Karpas-422 (cell line): ENCODE results near the gene GPRIN3. TPM values are rescaled to one million over a fixed set of nuclear protein-coding genes. Genes with fewer than 3 reads are reported as not detected.

Experiments
- DNase-seq: peaks from one replicate; pipeline ENCODE4 v3.0.0-alpha.2; 2015
- H2AFZ ChIP-seq: fragments of 200-600 bp; sonication (generic); 2 replicates; pipeline ENCODE4 v1.6.1; 2014; ENCODE audit warnings: antibody characterized with exemption, low read length, mixed read lengths
- H3K27ac ChIP-seq: fragments of 200-600 bp; sonication (generic); 2 replicates; pipeline ENCODE4 v1.5.1; 2014; ENCODE audit warnings: mild to moderate bottlenecking, low read length, moderate library complexity
- H3K27me3 ChIP-seq: fragments of 200-600 bp; sonication (generic); 2 replicates; pipeline ENCODE4 v1.6.1; 2014; ENCODE audit warnings: low read length, mixed read lengths
- H3K36me3 ChIP-seq: fragments of 200-600 bp; sonication (generic); 2 replicates; pipeline ENCODE4 v1.6.1; 2014; ENCODE audit warnings: low read length, mixed read lengths; ENCODE audit not compliant: insufficient read depth
- H3K4me1 ChIP-seq: fragments of 200-600 bp; sonication (generic); 2 replicates; pipeline ENCODE4 v1.6.1; 2014; ENCODE audit warnings: mild to moderate bottlenecking, low read length, mixed read lengths
- H3K4me2 ChIP-seq: fragments of 200-600 bp; sonication (generic); 2 replicates; pipeline ENCODE4 v1.6.1; 2014; ENCODE audit warnings: low read length, low read depth, mild to moderate bottlenecking; ENCODE audit not compliant: poor library complexity, severe bottlenecking
- H3K4me3 ChIP-seq: fragments of 200-600 bp; sonication (generic); 2 replicates; pipeline ENCODE4 v1.5.1; 2014; ENCODE audit warnings: mild to moderate bottlenecking, antibody characterized with exemption, low read length, mixed read lengths
- H3K79me2 ChIP-seq: fragments of 200-600 bp; sonication (generic); 2 replicates; pipeline ENCODE4 v1.6.1; 2014; ENCODE audit warnings: mild to moderate bottlenecking, low read length, mixed read lengths
- H3K9ac ChIP-seq: fragments of 200-600 bp; sonication (generic); 2 replicates; pipeline ENCODE4 v1.6.0; 2014; ENCODE audit warnings: low read length
- H3K9me2 ChIP-seq: fragments of 200-600 bp; sonication (generic), shearing (Covaris generic); replicated peaks from 2 replicates; pipeline ENCODE4 v1.6.0; 2014; ENCODE audit warnings: mild to moderate bottlenecking, low read length, moderate library complexity; ENCODE audit not compliant: insufficient read depth
- H3K9me3 ChIP-seq: fragments of 300-700, 200-600 bp; sonication (generic); 2 replicates; pipeline ENCODE4 v1.6.1; 2014; ENCODE audit warnings: low read length, mixed read lengths
- H4K20me1 ChIP-seq: fragments of 200-600 bp; sonication (generic); 2 replicates; pipeline ENCODE4 v1.6.1; 2014; ENCODE audit warnings: mild to moderate bottlenecking, antibody characterized with exemption, low read length, low read depth; ENCODE audit not compliant: insufficient read depth
- total RNA-seq: library from RNA; depleted of rRNA; stranded (reverse); fragments of >200 nt; shearing (Covaris generic); gene quantifications from 2 replicates; pipeline ENCODE4 v1.2.3, GENCODE V29; 2014; ENCODE audit warnings: low replicate concordance

GPRIN3 gene
- total RNA-seq, 1 experiment from 2014 or later = 0.63 TPM

DNA sequence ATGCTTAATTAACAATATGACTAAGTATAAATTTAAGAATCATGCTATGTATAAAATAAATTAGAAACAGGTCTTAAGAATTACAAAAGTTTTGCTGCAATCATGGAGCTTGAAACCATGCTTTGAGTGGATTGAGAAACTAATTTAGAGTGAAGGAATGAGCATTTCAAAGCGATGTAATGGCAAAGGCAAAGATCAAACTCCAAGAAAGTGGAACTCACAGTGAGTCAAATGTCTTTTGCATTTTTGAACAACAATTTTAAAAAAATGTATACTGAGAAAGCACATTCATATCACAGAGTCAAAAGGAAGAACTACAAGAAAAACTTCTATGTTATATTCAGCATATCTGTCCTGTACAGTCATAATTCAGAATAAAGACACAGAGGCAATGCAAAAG lies 6.6 kb downstream of the GPRIN3 start:
- H3K4me3 ChIP-seq = peak overlapping the region; percentile 29; the same call in 1 of the 2 replicates
- no peak overlapping the region for H3K9ac ChIP-seq
- peak overlapping the region; percentile 85 for H3K27ac ChIP-seq
- H3K4me2 ChIP-seq = peak overlapping the region; percentile 63
- H2AFZ ChIP-seq = no peak overlapping the region
- H3K79me2 ChIP-seq = no peaks in the 10 kb centered on the region
- H3K9me2 ChIP-seq = no peaks in the 10 kb centered on the region; the same call in 1 of the 2 replicates
- H3K36me3 ChIP-seq = no peaks in the 10 kb centered on the region
- H3K4me1 ChIP-seq = peaks cover 93% of the 10 kb centered on the region
- no peak for DNase-seq
- H4K20me1 ChIP-seq = no peaks in the 10 kb centered on the region
- H3K27me3 ChIP-seq = no peaks in the 10 kb centered on the region
- H3K9me3 ChIP-seq = no peaks in the 10 kb centered on the region

DNA sequence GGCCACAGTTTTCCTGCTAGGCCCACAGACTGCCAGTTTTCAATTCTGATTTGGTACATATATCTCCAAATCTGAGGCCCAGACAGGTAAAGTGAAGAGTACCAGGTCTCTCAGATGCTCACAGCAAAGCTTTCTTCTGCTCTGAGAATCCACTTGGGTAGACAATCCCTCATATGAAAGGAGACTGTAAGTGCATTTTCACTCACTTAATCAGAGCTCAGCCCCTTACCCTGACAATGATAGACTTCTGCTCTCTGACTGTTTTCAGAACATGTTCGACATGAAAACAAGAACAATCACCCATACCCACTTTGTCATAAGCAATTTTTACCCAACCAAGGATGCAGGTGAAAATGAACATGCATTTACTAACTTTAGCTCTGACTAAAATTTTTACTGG lies 7.1 kb downstream of the GPRIN3 start:
- no peaks in the 10 kb centered on the region for H3K79me2 ChIP-seq
- H3K9ac ChIP-seq = no peak overlapping the region
- peak overlapping the region; percentile 85 for H3K27ac ChIP-seq
- no peaks in the 10 kb centered on the region for H3K9me3 ChIP-seq
- H3K27me3 ChIP-seq = no peaks in the 10 kb centered on the region
- H3K4me3 ChIP-seq = no peak overlapping the region
- H4K20me1 ChIP-seq = no peaks in the 10 kb centered on the region
- H2AFZ ChIP-seq = no peak overlapping the region
- H3K9me2 ChIP-seq = no peaks in the 10 kb centered on the region; the same call in 1 of the 2 replicates
- no peak for DNase-seq
- H3K36me3 ChIP-seq = no peaks in the 10 kb centered on the region
- peak overlapping the region; percentile 63 for H3K4me2 ChIP-seq
- peaks cover 93% of the 10 kb centered on the region for H3K4me1 ChIP-seq

DNA sequence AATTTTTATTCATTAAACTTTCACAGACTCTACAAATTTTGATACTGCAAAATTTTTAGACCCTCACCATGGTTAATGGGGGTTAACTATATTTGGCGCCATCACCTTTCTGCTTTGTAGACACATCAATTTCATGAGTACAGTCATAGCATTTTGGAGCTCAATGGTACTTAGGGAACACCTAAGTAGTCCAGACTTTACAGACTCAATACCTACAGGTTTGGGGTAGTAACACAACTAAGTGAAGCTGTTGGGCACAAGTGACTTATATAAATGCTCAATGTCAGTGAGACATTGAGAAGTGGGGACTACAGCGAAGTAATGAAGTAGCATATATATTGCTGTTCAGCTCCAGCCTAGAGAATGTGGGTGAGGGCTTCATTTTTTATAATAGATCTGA lies 7.5 kb downstream of the GPRIN3 start:
- Histone ChIP-seq H3K27me3 (no peaks in the 10 kb centered on the region), H3K4me1 (peaks cover 89% of the 10 kb centered on the region), H4K20me1 (no peaks in the 10 kb centered on the region), H3K27ac (peak overlapping the region; percentile 85), H3K9ac (no peak overlapping the region; the same call in 1 of the 2 replicates), H2AFZ (no peak overlapping the region), H3K9me3 (no peaks in the 10 kb centered on the region), H3K4me2 (peak overlapping the region; percentile 66), H3K79me2 (no peaks in the 10 kb centered on the region), H3K9me2 (no peaks in the 10 kb centered on the region; the same call in 1 of the 2 replicates), H3K4me3 (no peak overlapping the region), H3K36me3 (no peaks in the 10 kb centered on the region)
- DNase-seq = no peak

DNA sequence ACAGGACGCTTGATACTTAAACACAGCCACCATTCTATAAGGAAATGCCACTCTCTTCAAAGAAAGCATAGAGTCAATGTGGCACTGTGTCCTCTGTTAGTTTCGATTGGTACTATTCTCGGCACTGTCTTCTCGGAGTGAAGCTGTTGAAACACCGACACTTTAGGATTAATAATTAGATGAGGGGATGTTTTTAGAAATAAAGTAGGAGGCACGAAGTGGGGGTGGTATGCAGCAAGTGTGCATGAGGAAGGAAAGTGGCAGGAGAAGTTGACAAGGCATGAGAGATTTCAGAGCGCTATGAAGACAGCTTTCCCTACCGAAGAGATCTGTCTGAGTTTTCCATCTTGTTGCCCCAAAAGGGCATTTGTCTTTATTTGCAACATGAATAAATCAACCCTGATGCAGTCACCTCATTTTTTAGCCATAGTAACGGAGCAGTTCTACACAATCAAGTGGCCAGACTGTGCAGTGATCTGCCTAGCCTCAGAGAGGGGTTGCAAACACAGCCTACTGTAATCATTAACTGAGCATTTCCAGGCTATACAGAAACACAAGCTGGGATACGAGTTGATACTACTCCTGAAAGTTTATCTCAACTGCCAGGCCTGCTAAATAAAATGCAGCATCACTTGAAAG lies 8.3 kb downstream of the GPRIN3 start:
- no peaks in the 10 kb centered on the region for H4K20me1 ChIP-seq
- peak overlapping the region; percentile 66 for H3K4me2 ChIP-seq
- no peaks in the 10 kb centered on the region; the same call in 1 of the 2 replicates for H3K9me2 ChIP-seq
- H3K79me2 ChIP-seq = no peaks in the 10 kb centered on the region
- H2AFZ ChIP-seq = no peak overlapping the region
- H3K27me3 ChIP-seq = no peaks in the 10 kb centered on the region
- H3K9me3 ChIP-seq = no peaks in the 10 kb centered on the region
- H3K4me1 ChIP-seq = peaks cover 87% of the 10 kb centered on the region
- peak overlapping the region; percentile 85 for H3K27ac ChIP-seq
- H3K4me3 ChIP-seq = peak overlapping the region; percentile 46
- peak; percentile 74 for DNase-seq
- H3K36me3 ChIP-seq = no peaks in the 10 kb centered on the region
- peak overlapping the region; percentile 47 for H3K9ac ChIP-seq

DNA sequence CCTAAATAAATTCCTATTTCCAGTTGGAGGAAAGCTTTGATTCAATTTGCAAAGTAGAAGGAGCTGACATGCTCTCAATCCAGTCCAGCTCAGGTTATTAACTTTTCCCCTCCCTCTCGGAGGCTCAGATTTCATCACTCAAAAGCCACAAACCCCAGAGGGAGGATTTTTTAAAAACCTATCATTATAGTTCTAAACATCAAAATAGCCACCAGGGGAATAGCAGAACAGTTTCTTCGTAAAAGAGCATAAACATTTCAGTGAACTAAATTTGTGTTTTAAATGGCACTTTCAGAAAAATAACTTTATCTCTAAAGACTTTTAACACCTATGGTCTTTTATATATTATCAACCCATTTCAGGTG lies 8.8 kb downstream of the GPRIN3 start:
- Histone ChIP-seq H3K36me3 (no peaks in the 10 kb centered on the region), H3K4me2 (peak overlapping the region; percentile 66), H3K27ac (peak overlapping the region; percentile 85), H3K9ac (no peak overlapping the region), H3K9me2 (no peaks in the 10 kb centered on the region; the same call in 1 of the 2 replicates), H3K4me3 (peak overlapping the region; percentile 46), H3K27me3 (no peaks in the 10 kb centered on the region), H3K79me2 (no peaks in the 10 kb centered on the region), H2AFZ (no peak overlapping the region), H4K20me1 (no peaks in the 10 kb centered on the region), H3K4me1 (peaks cover 87% of the 10 kb centered on the region), H3K9me3 (no peaks in the 10 kb centered on the region)
- DNase-seq = peak; percentile 90

DNA sequence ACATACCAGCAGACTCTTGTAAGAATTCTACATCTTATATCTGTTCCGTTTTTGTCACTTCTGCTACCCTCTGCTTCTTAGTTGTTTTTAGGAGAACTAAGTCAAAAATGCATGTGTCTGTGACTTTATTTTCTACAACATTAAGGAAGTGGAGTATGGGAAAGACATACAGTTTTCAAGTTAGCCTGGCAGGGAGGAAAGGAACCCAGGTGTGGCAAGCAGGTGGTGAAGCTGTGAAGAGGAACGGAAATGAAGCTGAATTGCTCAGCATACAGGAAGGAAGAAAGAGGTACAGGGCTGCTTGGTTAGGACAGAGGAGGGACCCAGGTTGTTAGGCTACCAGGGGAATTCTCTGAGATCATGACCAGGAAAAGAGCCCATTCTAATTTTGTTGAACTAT lies 9.4 kb downstream of the GPRIN3 start:
- Histone ChIP-seq H3K79me2 (no peaks in the 10 kb centered on the region), H3K4me1 (peaks cover 83% of the 10 kb centered on the region), H3K9me2 (no peaks in the 10 kb centered on the region; the same call in 1 of the 2 replicates), H2AFZ (no peak overlapping the region), H3K9ac (no peak overlapping the region), H3K27ac (peak overlapping the region; percentile 85), H4K20me1 (no peaks in the 10 kb centered on the region), H3K9me3 (no peaks in the 10 kb centered on the region), H3K4me3 (peak overlapping the region; percentile 46; the same call in 1 of the 2 replicates), H3K27me3 (no peaks in the 10 kb centered on the region), H3K4me2 (peak overlapping the region; percentile 66), H3K36me3 (no peaks in the 10 kb centered on the region)
- DNase-seq = peak; percentile 84

DNA sequence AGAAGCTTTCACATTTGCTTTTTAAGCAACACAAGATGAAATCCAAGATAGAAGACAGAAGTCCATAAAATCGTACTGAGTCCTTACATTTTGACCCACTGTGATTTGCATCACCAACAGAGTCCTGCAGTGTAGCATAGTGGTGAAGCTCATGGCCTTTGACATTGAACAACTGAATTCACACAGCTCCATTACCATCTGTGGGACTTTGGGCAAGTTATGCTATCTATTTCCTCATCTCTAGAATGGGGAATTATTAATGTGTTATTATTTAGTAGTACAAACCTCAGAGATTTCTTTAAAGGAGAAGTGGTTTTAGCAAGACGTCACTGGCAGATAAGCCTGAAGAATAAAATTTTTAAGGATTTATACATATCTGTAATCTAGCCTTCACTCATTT lies 10.7 kb downstream of the GPRIN3 start:
- no peak overlapping the region for H3K4me2 ChIP-seq
- peaks cover 70% of the 10 kb centered on the region for H3K4me1 ChIP-seq
- no peaks in the 10 kb centered on the region for H3K79me2 ChIP-seq

DNA sequence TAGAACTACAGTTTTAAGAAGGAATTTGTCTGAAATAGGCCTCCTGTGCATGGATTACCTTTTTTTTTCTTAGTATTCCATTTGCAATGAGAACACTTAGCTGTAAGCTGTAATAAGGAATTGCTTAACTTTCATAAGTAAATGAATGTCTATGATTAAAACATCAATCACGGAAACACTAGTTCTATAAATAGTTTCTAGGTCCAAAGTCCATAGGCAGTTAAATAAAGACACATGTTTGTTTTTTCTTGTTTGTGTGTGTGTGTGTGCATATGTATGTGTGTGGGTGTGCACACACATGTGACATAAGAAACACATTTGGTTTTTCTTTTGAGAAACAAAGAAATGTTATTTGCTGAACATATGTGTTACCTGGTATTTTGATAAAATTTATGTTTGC lies 11.2 kb downstream of the GPRIN3 start:
- Histone ChIP-seq H3K9me2 (no peaks in the 10 kb centered on the region), H4K20me1 (no peaks in the 10 kb centered on the region), H3K27ac (no peak overlapping the region), H3K27me3 (no peaks in the 10 kb centered on the region), H2AFZ (no peak overlapping the region), H3K79me2 (no peaks in the 10 kb centered on the region), H3K9me3 (no peaks in the 10 kb centered on the region), H3K4me2 (no peak overlapping the region), H3K4me1 (peaks cover 65% of the 10 kb centered on the region), H3K4me3 (no peak overlapping the region), H3K9ac (no peak overlapping the region), H3K36me3 (no peaks in the 10 kb centered on the region)
- DNase-seq = no peak

More for the DNA sequence above, 10.7 kb downstream of the GPRIN3 start:
- Histone ChIP-seq H3K36me3 (no peaks in the 10 kb centered on the region), H3K9me3 (no peaks in the 10 kb centered on the region), H3K27ac (no peak overlapping the region; the same call in 1 of the 2 replicates), H3K27me3 (no peaks in the 10 kb centered on the region), H4K20me1 (no peaks in the 10 kb centered on the region), H2AFZ (no peak overlapping the region), H3K9me2 (no peaks in the 10 kb centered on the region), H3K4me3 (no peak overlapping the region), H3K9ac (no peak overlapping the region)
- DNase-seq = no peak
